Measurements from ENCODE around the gene CDX2. TPM values are rescaled to one million over a fixed set of nuclear protein-coding genes. Genes with fewer than 3 reads are reported as not detected.
A peak's percentile ranks its signal among the peaks of the same experiment; 100 is the strongest.

CDX2 gene
- total and polyA plus RNA-seq, 3 experiments from 2014 or later: not detected

GRCh38 chr13:27982361-27982760, 13.2 kb upstream of the CDX2 start:
- Mint-ChIP-seq H3K27me3 (peaks cover 41 to 75% of the 10 kb centered on the region in 2 donors), H3K4me3 (no peak overlapping the region), H3K4me1 (peaks cover 8 to 27% (median 19%) of the 10 kb centered on the region in 3 donors), H3K27ac (no peak overlapping the region), H3K9me3 (peaks cover 0 to 2% (median 0%) of the 10 kb centered on the region in 5 donors), H3K36me3 (no peaks in the 10 kb centered on the region)
- peaks cover 22% of the 10 kb centered on the region for H3K27me3 ChIP-seq (ENCODE audit: insufficient read depth, low read length, poor library complexity, severe bottlenecking)
- ChIA-PET POLR2A (no interaction called here), CTCF (interaction anchor here (0.7 to 8.6 kb wide), 5 partner anchors 17 to 997 kb away, joined by 3 to 76 read pairs (median 4); no protein-coding TSS in a partner anchor)
- no peak overlapping the region for H3K27ac ChIP-seq (ENCODE audit: low read depth, low read length)
- H3K9me3 ChIP-seq (ENCODE audit: low read length): no peaks in the 10 kb centered on the region
- no peaks in the 10 kb centered on the region for H3K36me3 ChIP-seq (ENCODE audit: insufficient read depth, low read length)
- no peak overlapping the region for H3K4me3 ChIP-seq (ENCODE audit: low read length)
- peaks cover 4% of the 10 kb centered on the region for H3K4me1 ChIP-seq (ENCODE audit: insufficient read depth, low read length)
- DNase-seq: no peak

- H3K4me3 Mint-ChIP-seq: peak overlapping the region in 4 of 7 donors; percentile 12 to 88 (median 36)
- POLR2A ChIA-PET: no interaction called here
These were observed 12.0 kb upstream of the CDX2 start for GRCh38 chr13:27981006-27981708.

GRCh38 chr13:27980280-27980998, 11.3 kb upstream of the CDX2 start:
- peaks cover 28% of the 10 kb centered on the region for H3K27me3 ChIP-seq (ENCODE audit: insufficient read depth, low read length, poor library complexity, severe bottlenecking)
- Mint-ChIP-seq H3K4me3 (peak overlapping the region in 5 of 7 donors; percentile 50 to 88 (median 63)), H3K9me3 (peaks cover 0 to 2% (median 0%) of the 10 kb centered on the region in 5 donors)

More at GRCh38 chr13:27981006-27981708, 12.0 kb upstream of the CDX2 start:
- Histone ChIP-seq H3K27me3 (ENCODE audit: insufficient read depth, low read length, poor library complexity, severe bottlenecking) (peaks cover 28% of the 10 kb centered on the region), H3K27ac (ENCODE audit: low read depth, low read length) (no peak overlapping the region), H3K4me1 (ENCODE audit: insufficient read depth, low read length) (peaks cover 4% of the 10 kb centered on the region), H3K9me3 (ENCODE audit: low read length) (no peaks in the 10 kb centered on the region), H3K36me3 (ENCODE audit: insufficient read depth, low read length) (no peaks in the 10 kb centered on the region), H3K4me3 (ENCODE audit: low read length) (no peak overlapping the region)
- no peak for DNase-seq
- Mint-ChIP-seq H3K27me3 (peaks cover 49 to 76% of the 10 kb centered on the region in 2 donors), H3K9me3 (peaks cover 0 to 2% (median 0%) of the 10 kb centered on the region in 5 donors), H3K36me3 (no peaks in the 10 kb centered on the region), H3K27ac (no peak overlapping the region), H3K4me1 (peaks cover 8 to 28% (median 19%) of the 10 kb centered on the region in 3 donors)
- CTCF ChIA-PET: interaction anchor here (6.0 to 8.6 kb wide), 2 partner anchors 152 to 620 kb away, joined by 75 to 76 read pairs; no protein-coding TSS in a partner anchor

GRCh38 chr13:27979765-27980279, 10.7 kb upstream of the CDX2 start:
- ChIA-PET CTCF (interaction anchor here (1.2 to 1.5 kb wide), 2 partner anchors 150 to 618 kb away, joined by 4 read pairs; no protein-coding TSS in a partner anchor), POLR2A (no interaction called here)
- H3K36me3 ChIP-seq (ENCODE audit: insufficient read depth, low read length): no peaks in the 10 kb centered on the region
- H3K27me3 ChIP-seq (ENCODE audit: insufficient read depth, low read length, poor library complexity, severe bottlenecking): peaks cover 28% of the 10 kb centered on the region
- H3K27ac ChIP-seq (ENCODE audit: low read depth, low read length): no peak overlapping the region
- H3K4me1 ChIP-seq (ENCODE audit: insufficient read depth, low read length): peaks cover 4% of the 10 kb centered on the region
- peaks cover 0 to 2% (median 0%) of the 10 kb centered on the region in 5 donors for H3K9me3 Mint-ChIP-seq
- H3K4me3 Mint-ChIP-seq: peak overlapping the region in 5 of 7 donors; percentile 46 to 67 (median 60)
- H3K4me1 Mint-ChIP-seq: peaks cover 15 to 38% (median 21%) of the 10 kb centered on the region in 3 donors
- H3K4me3 ChIP-seq (ENCODE audit: low read length): no peak overlapping the region
- H3K27ac Mint-ChIP-seq: peak overlapping the region in 1 of 8 donors; percentile 41
- no peaks in the 10 kb centered on the region for H3K9me3 ChIP-seq (ENCODE audit: low read length)
- DNase-seq: no peak
- H3K36me3 Mint-ChIP-seq: no peaks in the 10 kb centered on the region
- H3K27me3 Mint-ChIP-seq: peaks cover 57 to 82% of the 10 kb centered on the region in 2 donors

More at GRCh38 chr13:27980280-27980998, 11.3 kb upstream of the CDX2 start:
- ChIA-PET POLR2A (no interaction called here), CTCF (interaction anchor here (1.2 kb wide), 1 partner anchor 150 kb away, joined by 4 read pairs; no protein-coding TSS in a partner anchor)
- Histone ChIP-seq H3K4me1 (ENCODE audit: insufficient read depth, low read length) (peaks cover 4% of the 10 kb centered on the region), H3K27ac (ENCODE audit: low read depth, low read length) (no peak overlapping the region), H3K4me3 (ENCODE audit: low read length) (no peak overlapping the region), H3K9me3 (ENCODE audit: low read length) (no peaks in the 10 kb centered on the region), H3K36me3 (ENCODE audit: insufficient read depth, low read length) (no peaks in the 10 kb centered on the region)
- peaks cover 11 to 34% (median 21%) of the 10 kb centered on the region in 3 donors for H3K4me1 Mint-ChIP-seq
- H3K36me3 Mint-ChIP-seq: no peaks in the 10 kb centered on the region
- DNase-seq: no peak
- peak overlapping the region in 1 of 8 donors; percentile 41 for H3K27ac Mint-ChIP-seq
- H3K27me3 Mint-ChIP-seq: peaks cover 52 to 76% of the 10 kb centered on the region in 2 donors

DNA sequence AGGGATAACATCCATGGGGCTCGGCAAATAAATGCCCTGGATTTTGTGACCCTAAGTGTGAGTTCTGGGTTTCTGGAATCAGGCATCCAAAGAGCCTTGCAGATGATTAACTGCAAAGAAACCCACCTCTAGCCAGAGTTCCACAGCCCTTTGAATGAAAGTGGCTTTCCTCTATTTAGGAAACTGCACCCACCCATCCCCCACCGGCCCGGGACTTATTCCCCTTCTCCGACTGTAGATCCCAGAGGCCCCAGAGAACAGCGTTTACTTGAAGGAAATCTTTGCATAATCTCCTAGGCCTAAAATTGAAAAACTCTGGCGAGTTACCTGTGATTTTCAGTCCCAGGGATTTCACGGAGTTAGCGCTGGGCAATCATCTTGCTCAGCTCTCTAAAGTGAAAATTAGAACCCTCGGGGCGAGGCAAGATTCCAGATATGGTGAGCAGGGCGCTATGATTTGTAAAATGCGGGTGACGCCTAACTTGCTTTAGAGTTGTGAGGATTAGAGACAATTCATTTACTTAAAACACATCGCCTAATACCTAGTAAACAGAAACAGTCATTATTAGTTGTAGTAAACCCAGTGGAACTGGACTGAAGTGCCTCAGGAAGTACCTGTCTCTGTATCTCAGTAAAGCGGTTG, 10.0 kb upstream of the CDX2 start:
- Mint-ChIP-seq H3K27ac (peak overlapping the region in 1 of 8 donors; percentile 41), H3K27me3 (peaks cover 61 to 85% of the 10 kb centered on the region in 2 donors), H3K9me3 (peaks cover 0 to 2% (median 0%) of the 10 kb centered on the region in 5 donors), H3K36me3 (no peaks in the 10 kb centered on the region), H3K4me1 (peaks cover 15 to 38% (median 21%) of the 10 kb centered on the region in 3 donors), H3K4me3 (peak overlapping the region in 4 of 7 donors; percentile 60 to 67 (median 64))
- CTCF ChIA-PET: interaction anchor here (1.2 to 1.5 kb wide), 2 partner anchors 149 to 617 kb away, joined by 4 read pairs; no protein-coding TSS in a partner anchor
- Histone ChIP-seq H3K27ac (ENCODE audit: low read depth, low read length) (no peak overlapping the region), H3K27me3 (ENCODE audit: insufficient read depth, low read length, poor library complexity, severe bottlenecking) (peaks cover 34% of the 10 kb centered on the region), H3K4me1 (ENCODE audit: insufficient read depth, low read length) (peaks cover 4% of the 10 kb centered on the region), H3K9me3 (ENCODE audit: low read length) (no peaks in the 10 kb centered on the region), H3K36me3 (ENCODE audit: insufficient read depth, low read length) (no peaks in the 10 kb centered on the region), H3K4me3 (ENCODE audit: low read length) (no peak overlapping the region)
- POLR2A ChIA-PET: no interaction called here
- DNase-seq: no peak

DNA sequence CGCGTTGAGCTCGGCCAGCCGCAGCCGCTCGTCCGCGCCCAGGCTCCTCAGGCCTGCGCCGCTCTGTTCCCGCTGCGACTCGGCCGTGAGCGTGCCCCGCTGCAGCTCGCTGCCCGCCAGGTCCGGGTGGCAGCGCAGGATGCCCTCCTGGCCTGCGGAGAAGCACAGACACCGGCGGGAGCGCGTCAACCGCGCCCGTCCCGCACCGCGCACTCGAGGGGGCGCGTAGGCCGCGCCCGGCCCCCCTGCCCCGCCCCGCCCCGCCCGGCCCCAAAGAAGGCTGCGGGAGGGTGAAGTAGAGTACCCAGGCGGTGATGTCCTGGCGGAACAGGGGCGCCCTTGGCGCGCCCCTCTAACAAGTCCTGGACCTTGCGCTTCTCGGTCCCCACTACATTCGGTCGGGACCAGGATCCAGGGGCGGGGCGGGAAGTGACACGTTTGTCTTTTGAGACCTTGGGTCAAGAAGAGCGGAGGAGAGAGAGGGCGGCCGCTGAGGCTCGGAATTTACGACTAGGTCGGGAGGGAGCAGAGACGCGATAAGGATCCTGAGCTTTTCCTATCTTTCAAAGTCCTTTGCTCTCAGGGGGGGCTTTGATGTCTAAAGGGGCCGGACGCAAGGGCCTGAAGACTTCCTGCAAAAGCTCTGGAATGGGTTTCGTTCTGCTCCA, 9.3 kb upstream of the CDX2 start:
- ChIA-PET CTCF (interaction anchor here (1.5 kb wide), 1 partner anchor 616 kb away, joined by 4 read pairs; no protein-coding TSS in a partner anchor), POLR2A (no interaction called here)
- Histone ChIP-seq H3K27ac (ENCODE audit: low read depth, low read length) (no peak overlapping the region), H3K9me3 (ENCODE audit: low read length) (no peaks in the 10 kb centered on the region), H3K36me3 (ENCODE audit: insufficient read depth, low read length) (no peaks in the 10 kb centered on the region), H3K4me1 (ENCODE audit: insufficient read depth, low read length) (peaks cover 4% of the 10 kb centered on the region), H3K4me3 (ENCODE audit: low read length) (no peak overlapping the region), H3K27me3 (ENCODE audit: insufficient read depth, low read length, poor library complexity, severe bottlenecking) (peaks cover 29% of the 10 kb centered on the region)
- no peak for DNase-seq
- peaks cover 61 to 87% of the 10 kb centered on the region in 2 donors for H3K27me3 Mint-ChIP-seq
- H3K9me3 Mint-ChIP-seq: peaks cover 0 to 2% (median 0%) of the 10 kb centered on the region in 5 donors
- peaks cover 15 to 38% (median 21%) of the 10 kb centered on the region in 3 donors for H3K4me1 Mint-ChIP-seq
- no peak overlapping the region for H3K27ac Mint-ChIP-seq
- no peaks in the 10 kb centered on the region for H3K36me3 Mint-ChIP-seq
- peak overlapping the region in 1 of 7 donors; percentile 65 for H3K4me3 Mint-ChIP-seq

All from CD8-positive, alpha-beta memory T cell (primary cell).